ENCODE data around the gene CXCR4. TPM values are rescaled to one million over a fixed set of nuclear protein-coding genes. Genes with fewer than 3 reads are reported as not detected.

The CXCR4 gene
- total and polyA plus RNA-seq, 5 donors from 2014 or later, result 536 to 2,224 (median 590) TPM

DNA sequence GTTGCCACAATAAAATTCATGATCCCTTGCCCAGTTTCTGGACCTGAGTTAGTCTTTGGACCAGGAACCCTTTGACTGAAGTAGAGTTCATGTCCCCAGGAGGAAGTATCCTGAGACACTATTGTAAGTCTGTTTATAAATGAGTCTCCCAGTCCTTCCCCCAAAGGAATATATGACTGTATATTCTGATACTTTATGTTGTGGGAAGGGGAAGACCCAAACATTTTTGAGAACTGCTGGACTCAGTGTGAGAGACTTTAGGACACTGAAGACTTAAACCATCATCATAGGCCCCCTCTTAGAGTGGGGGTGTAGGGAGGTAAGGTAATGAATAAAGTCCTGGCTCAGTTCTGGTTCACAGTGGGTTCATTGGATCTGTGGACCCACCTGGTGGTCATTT lies 28.6 kb upstream of the CXCR4 start:
- no peaks in the 10 kb centered on the region for H3K9me3 ChIP-seq (ENCODE audit: control insufficient read depth in 2 of 2, low read length in 2 of 2)
- Mint-ChIP-seq H3K36me3 (peaks cover 5% of the 10 kb centered on the region), H3K4me1 (peaks cover 9 to 35% (median 22%) of the 10 kb centered on the region in 4 donors), H3K9me3 (peaks cover 0 to 3% (median 0%) of the 10 kb centered on the region in 7 donors), H3K27me3 (peaks cover 17% of the 10 kb centered on the region), H3K4me3 (no peak overlapping the region), H3K27ac (peak overlapping the region in 1 of 3 donors; percentile 66)
- no peaks in the 10 kb centered on the region for H3K27me3 ChIP-seq (ENCODE audit: control insufficient read depth, insufficient read depth, low read length)
- DNase-seq, result no peak
- ATAC-seq (ENCODE audit: low read depth in 2 of 2), result no peak
- H3K36me3 ChIP-seq (ENCODE audit: control insufficient read depth, insufficient read depth, low read length), result no peaks in the 10 kb centered on the region
- H3K4me3 ChIP-seq (ENCODE audit: low read depth, low read length), result no peak overlapping the region
- H3K27ac ChIP-seq (ENCODE audit: insufficient read depth, low read length, poor library complexity, severe bottlenecking), result no peak overlapping the region
- H3K4me1 ChIP-seq (ENCODE audit: control insufficient read depth, insufficient read depth, low read length, poor library complexity, severe bottlenecking), result peaks cover 6% of the 10 kb centered on the region

DNA sequence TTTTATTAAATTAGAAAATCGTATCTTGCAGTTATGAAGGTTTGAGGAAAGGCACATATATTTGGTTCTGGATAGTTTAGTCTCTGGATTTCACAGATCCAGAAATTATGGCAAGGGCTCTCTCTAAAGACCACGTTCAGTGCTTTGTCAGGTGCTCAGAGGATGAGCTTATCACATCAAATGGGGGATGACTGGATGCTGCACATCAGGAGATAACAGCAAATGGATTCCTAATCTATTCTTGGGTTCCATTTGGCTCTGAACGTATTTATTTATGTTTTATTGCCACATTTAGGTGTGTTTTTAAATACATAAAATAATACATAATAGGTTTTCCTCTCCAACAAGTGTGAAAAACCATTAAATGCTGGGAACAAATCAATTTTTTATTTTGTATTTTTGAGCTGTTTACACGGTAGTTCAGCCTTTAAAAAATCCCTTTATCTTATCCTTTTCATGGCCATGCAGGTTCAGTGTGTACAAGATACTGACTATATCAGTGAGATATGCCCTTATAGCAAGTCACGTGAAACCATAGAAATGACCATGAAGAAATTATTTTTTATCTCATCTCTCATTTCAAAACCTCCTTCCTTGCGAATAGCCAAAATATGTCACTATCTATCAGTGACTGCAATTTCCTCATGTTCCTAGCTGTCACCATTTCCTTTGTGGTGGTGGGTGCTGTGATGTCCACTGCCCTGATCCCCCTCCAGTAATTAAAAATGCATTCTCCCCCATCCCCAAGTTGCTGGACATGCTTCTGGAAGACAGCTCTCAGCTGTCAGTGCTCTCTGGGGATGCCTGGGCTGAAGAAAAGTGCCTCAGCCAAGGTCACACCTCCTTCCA lies 25.9 kb upstream of the CXCR4 start:
- Mint-ChIP-seq H3K4me1 (peaks cover 0 to 45% (median 25%) of the 10 kb centered on the region in 4 donors), H3K9me3 (peaks cover 0 to 2% (median 0%) of the 10 kb centered on the region in 7 donors), H3K27ac (peak overlapping the region in 2 of 3 donors; percentile 78 to 82), H3K36me3 (peaks cover 3% of the 10 kb centered on the region), H3K27me3 (peaks cover 15% of the 10 kb centered on the region), H3K4me3 (no peak overlapping the region)
- no peak overlapping the region for H3K4me3 ChIP-seq (ENCODE audit: low read depth, low read length)
- DNase-seq, result no peak
- no peaks in the 10 kb centered on the region for H3K9me3 ChIP-seq (ENCODE audit: control insufficient read depth in 2 of 2, low read length in 2 of 2)
- no peaks in the 10 kb centered on the region for H3K27me3 ChIP-seq (ENCODE audit: control insufficient read depth, insufficient read depth, low read length)
- no peaks in the 10 kb centered on the region for H3K36me3 ChIP-seq (ENCODE audit: control insufficient read depth, insufficient read depth, low read length)
- no peak overlapping the region for H3K27ac ChIP-seq (ENCODE audit: insufficient read depth, low read length, poor library complexity, severe bottlenecking)
- peaks cover 21% of the 10 kb centered on the region for H3K4me1 ChIP-seq (ENCODE audit: control insufficient read depth, insufficient read depth, low read length, poor library complexity, severe bottlenecking)
- no peak for ATAC-seq (ENCODE audit: low read depth in 2 of 2)

DNA sequence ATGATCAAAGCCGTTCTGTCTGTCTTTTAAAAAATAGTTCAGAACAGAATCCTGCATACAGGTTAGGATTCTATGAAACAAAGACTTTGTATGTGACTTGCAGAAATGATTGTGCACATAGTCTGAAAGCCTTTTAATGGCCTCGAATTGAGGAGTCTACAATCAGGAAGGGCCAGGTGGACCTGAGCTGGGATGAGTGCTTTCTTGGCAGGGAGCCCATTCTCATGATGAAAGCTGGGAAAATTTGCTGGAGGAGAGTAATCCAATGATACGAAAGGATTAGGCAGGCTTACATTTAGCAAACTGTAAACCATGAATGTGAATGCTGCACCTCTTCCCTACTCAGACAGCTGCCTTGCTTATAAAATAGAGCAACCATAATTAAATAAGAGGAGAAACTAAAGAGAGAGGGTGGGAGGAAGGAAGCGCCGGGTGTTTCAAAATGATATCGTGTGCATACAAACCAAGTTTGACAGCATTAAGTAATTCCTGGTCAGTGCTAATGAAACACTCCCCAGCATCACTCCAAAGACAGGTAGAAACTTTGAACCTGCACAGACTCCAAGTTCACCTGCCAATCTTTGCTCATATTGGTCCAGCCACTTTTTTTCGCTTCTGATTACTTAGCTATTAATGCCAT lies 23.7 kb upstream of the CXCR4 start:
- Histone ChIP-seq H3K4me3 (ENCODE audit: low read depth, low read length) (no peak overlapping the region), H3K4me1 (ENCODE audit: control insufficient read depth, insufficient read depth, low read length, poor library complexity, severe bottlenecking) (peaks cover 43% of the 10 kb centered on the region)

DNA sequence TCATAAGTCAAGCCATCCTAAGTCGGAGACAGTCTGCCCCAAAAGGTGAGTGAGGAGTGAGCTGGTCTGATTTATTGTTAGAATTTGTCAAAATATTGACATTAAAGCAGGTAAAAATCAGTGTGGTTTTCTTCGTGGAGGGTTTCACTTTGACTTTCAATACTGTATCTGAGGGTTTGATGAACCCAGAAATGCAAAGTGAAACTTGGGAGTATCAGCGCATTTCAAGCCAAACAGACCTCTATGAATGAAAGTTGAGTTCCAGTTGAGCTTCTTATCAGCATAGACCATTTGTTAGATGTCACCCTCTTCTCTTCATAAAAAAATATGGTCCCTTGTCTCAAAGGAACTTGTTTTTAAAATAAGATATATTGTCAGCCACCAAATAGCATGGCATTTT lies 21.7 kb upstream of the CXCR4 start:
- peaks cover 11 to 86% (median 58%) of the 10 kb centered on the region in 4 donors for H3K4me1 Mint-ChIP-seq
- H3K27ac ChIP-seq (ENCODE audit: insufficient read depth, low read length, poor library complexity, severe bottlenecking), result peak overlapping the region; percentile 99
- H3K9me3 Mint-ChIP-seq, result peaks cover 0 to 1% (median 0%) of the 10 kb centered on the region in 7 donors
- peak overlapping the region; percentile 24 to 87 (median 68) for H3K4me3 Mint-ChIP-seq
- ATAC-seq (ENCODE audit: low read depth in 2 of 2) (peak in 1 of 2 donors; percentile 7), DNase-seq (peak in 2 of 3 donors; percentile 67 to 89)
- no peaks in the 10 kb centered on the region for H3K27me3 ChIP-seq (ENCODE audit: control insufficient read depth, insufficient read depth, low read length)
- H3K9me3 ChIP-seq (ENCODE audit: control insufficient read depth in 2 of 2, low read length in 2 of 2), result no peaks in the 10 kb centered on the region
- peak overlapping the region; percentile 99 to 100 (median 100) for H3K27ac Mint-ChIP-seq
- H3K36me3 Mint-ChIP-seq, result no peaks in the 10 kb centered on the region
- no peaks in the 10 kb centered on the region for H3K36me3 ChIP-seq (ENCODE audit: control insufficient read depth, insufficient read depth, low read length)
- peaks cover 14% of the 10 kb centered on the region for H3K27me3 Mint-ChIP-seq
- H3K4me3 ChIP-seq (ENCODE audit: low read depth, low read length), result peak overlapping the region; percentile 72
- H3K4me1 ChIP-seq (ENCODE audit: control insufficient read depth, insufficient read depth, low read length, poor library complexity, severe bottlenecking), result peaks cover 63% of the 10 kb centered on the region

More for the DNA sequence above, 23.7 kb upstream of the CXCR4 start:
- H3K36me3 Mint-ChIP-seq, result no peaks in the 10 kb centered on the region
- Histone ChIP-seq H3K36me3 (ENCODE audit: control insufficient read depth, insufficient read depth, low read length) (no peaks in the 10 kb centered on the region), H3K27ac (ENCODE audit: insufficient read depth, low read length, poor library complexity, severe bottlenecking) (no peak overlapping the region), H3K27me3 (ENCODE audit: control insufficient read depth, insufficient read depth, low read length) (no peaks in the 10 kb centered on the region), H3K9me3 (ENCODE audit: control insufficient read depth in 2 of 2, low read length in 2 of 2) (no peaks in the 10 kb centered on the region)
- H3K4me1 Mint-ChIP-seq, result peaks cover 8 to 67% (median 42%) of the 10 kb centered on the region in 4 donors
- H3K27me3 Mint-ChIP-seq, result peaks cover 12% of the 10 kb centered on the region
- peak overlapping the region in 2 of 4 donors; percentile 3 to 15 for H3K4me3 Mint-ChIP-seq
- H3K27ac Mint-ChIP-seq, result peak overlapping the region; percentile 88 to 99 (median 91)
- peaks cover 0 to 2% (median 0%) of the 10 kb centered on the region in 7 donors for H3K9me3 Mint-ChIP-seq
- ATAC-seq (ENCODE audit: low read depth in 2 of 2) (no peak), DNase-seq (no peak)

DNA sequence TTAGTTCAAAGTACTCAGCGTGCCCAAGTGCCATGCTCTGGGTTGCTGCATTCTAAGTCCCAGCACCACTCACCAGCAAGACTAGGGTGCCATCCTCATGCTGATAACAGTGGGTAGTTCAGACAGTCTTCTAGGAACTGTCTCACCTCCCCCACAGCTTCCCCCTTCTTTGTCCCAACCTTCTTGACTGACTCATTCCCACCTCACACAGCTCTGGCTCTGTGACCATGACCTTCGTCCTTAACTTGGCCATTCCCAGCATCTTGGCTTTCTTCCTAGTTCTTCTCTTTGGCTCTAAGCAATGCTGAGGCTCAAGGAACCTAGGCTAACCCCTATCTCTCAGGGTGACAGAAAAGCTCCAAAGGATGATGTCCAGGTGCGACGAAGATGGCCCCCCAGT lies 20.0 kb upstream of the CXCR4 start:
- Histone ChIP-seq H3K36me3 (ENCODE audit: control insufficient read depth, insufficient read depth, low read length) (no peaks in the 10 kb centered on the region), H3K4me3 (ENCODE audit: low read depth, low read length) (peak overlapping the region; percentile 67), H3K27me3 (ENCODE audit: control insufficient read depth, insufficient read depth, low read length) (no peaks in the 10 kb centered on the region), H3K4me1 (ENCODE audit: control insufficient read depth, insufficient read depth, low read length, poor library complexity, severe bottlenecking) (peaks cover 79% of the 10 kb centered on the region), H3K9me3 (ENCODE audit: control insufficient read depth in 2 of 2, low read length in 2 of 2) (no peaks in the 10 kb centered on the region), H3K27ac (ENCODE audit: insufficient read depth, low read length, poor library complexity, severe bottlenecking) (peak overlapping the region; percentile 99)
- no peak for DNase-seq
- H3K4me1 Mint-ChIP-seq, result peaks cover 16 to 94% (median 70%) of the 10 kb centered on the region in 4 donors
- H3K9me3 Mint-ChIP-seq, result peaks cover 0 to 1% (median 0%) of the 10 kb centered on the region in 7 donors
- H3K36me3 Mint-ChIP-seq, result no peaks in the 10 kb centered on the region
- H3K4me3 Mint-ChIP-seq, result peak overlapping the region in 3 of 4 donors; percentile 43 to 82 (median 81)
- H3K27me3 Mint-ChIP-seq, result peaks cover 12% of the 10 kb centered on the region
- no peak for ATAC-seq (ENCODE audit: low read depth in 2 of 2)
- H3K27ac Mint-ChIP-seq, result peak overlapping the region; percentile 99 to 100 (median 100)

DNA sequence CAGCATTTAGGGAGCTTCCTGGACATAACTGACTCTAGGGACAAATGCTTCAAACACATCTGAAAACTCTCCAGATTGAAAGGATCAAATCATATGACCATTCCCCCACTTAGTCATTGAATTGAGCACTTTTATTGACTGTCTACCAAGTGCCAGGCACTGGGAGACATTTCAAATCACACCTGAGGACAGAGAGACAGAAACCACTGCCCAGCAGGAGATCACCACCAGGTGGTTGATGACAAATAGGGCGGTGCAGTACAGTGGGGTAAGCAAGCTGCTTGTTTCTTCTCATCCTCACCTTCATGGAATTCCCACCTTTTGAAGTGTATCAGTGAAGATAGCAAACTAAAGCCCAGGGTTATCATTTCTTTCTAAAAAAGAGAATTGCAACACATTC lies 19.0 kb upstream of the CXCR4 start:
- Histone ChIP-seq H3K4me3 (ENCODE audit: low read depth, low read length) (peak overlapping the region; percentile 67), H3K36me3 (ENCODE audit: control insufficient read depth, insufficient read depth, low read length) (no peaks in the 10 kb centered on the region), H3K9me3 (ENCODE audit: control insufficient read depth in 2 of 2, low read length in 2 of 2) (no peaks in the 10 kb centered on the region), H3K27ac (ENCODE audit: insufficient read depth, low read length, poor library complexity, severe bottlenecking) (peak overlapping the region; percentile 99), H3K4me1 (ENCODE audit: control insufficient read depth, insufficient read depth, low read length, poor library complexity, severe bottlenecking) (peaks cover 90% of the 10 kb centered on the region), H3K27me3 (ENCODE audit: control insufficient read depth, insufficient read depth, low read length) (no peaks in the 10 kb centered on the region)
- peak overlapping the region; percentile 99 to 100 (median 100) for H3K27ac Mint-ChIP-seq
- no peaks in the 10 kb centered on the region for H3K36me3 Mint-ChIP-seq
- peaks cover 9% of the 10 kb centered on the region for H3K27me3 Mint-ChIP-seq
- DNase-seq (peak in 2 of 3 donors; percentile 20 to 44), ATAC-seq (ENCODE audit: low read depth in 2 of 2) (no peak)
- H3K4me1 Mint-ChIP-seq, result peaks cover 21 to 97% (median 75%) of the 10 kb centered on the region in 4 donors
- peak overlapping the region; percentile 43 to 87 (median 74) for H3K4me3 Mint-ChIP-seq
- H3K9me3 Mint-ChIP-seq, result peaks cover 0 to 1% (median 0%) of the 10 kb centered on the region in 7 donors

DNA sequence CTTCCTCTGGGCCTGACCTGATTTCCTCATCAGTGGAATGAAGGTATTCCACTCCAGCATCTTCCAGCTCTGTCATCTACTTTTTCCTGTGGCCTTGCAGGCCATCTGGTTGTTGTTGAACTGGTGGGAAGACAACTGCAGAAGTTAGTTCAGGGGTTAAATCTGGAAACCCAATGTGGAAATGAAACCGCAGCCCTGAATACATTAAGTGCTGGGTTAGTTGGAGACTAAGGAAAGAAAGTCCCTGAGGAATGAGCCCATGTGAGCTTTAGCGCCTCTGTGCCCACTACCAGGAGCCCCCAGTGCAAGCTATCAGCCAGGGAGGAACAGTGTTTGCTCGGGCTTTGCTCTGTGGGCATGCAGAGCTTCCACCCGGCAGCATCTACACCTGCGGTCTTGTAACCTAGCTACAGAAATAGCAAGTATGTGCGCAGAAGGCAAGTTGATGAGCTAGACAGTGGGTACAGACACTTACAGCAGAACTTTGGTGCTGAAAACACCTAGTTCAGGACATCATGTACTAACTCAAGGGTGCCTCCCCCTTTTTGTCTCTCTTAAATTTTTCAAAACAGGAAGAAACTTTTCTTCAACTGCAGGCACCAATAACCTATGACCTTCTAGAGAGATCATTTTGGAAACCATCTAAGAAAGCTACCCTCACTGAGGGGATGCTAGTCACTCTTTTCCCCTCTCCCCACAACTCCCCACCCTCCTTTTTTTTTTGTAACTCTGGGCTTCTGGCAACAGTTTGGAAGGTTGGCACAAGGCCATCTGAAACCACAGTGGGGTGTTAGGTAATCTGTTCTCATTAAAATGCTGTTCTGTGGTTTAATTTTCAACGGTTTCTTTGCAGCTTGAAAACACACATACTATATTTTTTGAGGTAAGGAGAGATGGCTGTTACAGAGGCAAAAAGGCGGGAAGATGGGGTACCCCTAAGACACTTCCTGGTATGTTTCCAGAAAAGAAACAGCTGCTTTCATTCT lies 18.3 kb upstream of the CXCR4 start:
- Histone ChIP-seq H3K9me3 (ENCODE audit: control insufficient read depth in 2 of 2, low read length in 2 of 2) (no peaks in the 10 kb centered on the region), H3K4me1 (ENCODE audit: control insufficient read depth, insufficient read depth, low read length, poor library complexity, severe bottlenecking) (peaks cover 97% of the 10 kb centered on the region), H3K4me3 (ENCODE audit: low read depth, low read length) (peak overlapping the region; percentile 67), H3K27ac (ENCODE audit: insufficient read depth, low read length, poor library complexity, severe bottlenecking) (peak overlapping the region; percentile 99), H3K27me3 (ENCODE audit: control insufficient read depth, insufficient read depth, low read length) (no peaks in the 10 kb centered on the region), H3K36me3 (ENCODE audit: control insufficient read depth, insufficient read depth, low read length) (no peaks in the 10 kb centered on the region)
- H3K36me3 Mint-ChIP-seq, result no peaks in the 10 kb centered on the region
- peak overlapping the region; percentile 99 to 100 (median 100) for H3K27ac Mint-ChIP-seq
- ATAC-seq (ENCODE audit: low read depth in 2 of 2) (peak; percentile 86 to 88), DNase-seq (peak; percentile 71 to 95 (median 93))
- peaks cover 15% of the 10 kb centered on the region for H3K27me3 Mint-ChIP-seq
- peaks cover 0 to 1% (median 0%) of the 10 kb centered on the region in 7 donors for H3K9me3 Mint-ChIP-seq
- peaks cover 21 to 97% (median 79%) of the 10 kb centered on the region in 4 donors for H3K4me1 Mint-ChIP-seq
- peak overlapping the region; percentile 43 to 87 (median 74) for H3K4me3 Mint-ChIP-seq
